Adrenal gland (tissue), 12 donors: ENCODE measurements around the gene CEACAM4. TPM values are rescaled to one million over a fixed set of nuclear protein-coding genes. Genes with fewer than 3 reads are reported as not detected.
A peak's percentile ranks its signal among the peaks of the same experiment; 100 is the strongest.

ENCODE experiments used
- DNase-seq, 7 donors: peaks; one replicate each; pipeline ENCODE4 v3.0.0-alpha.2; 2019 to 2020
- H3K27ac ChIP-seq, 5 donors: fragments of 200-600 bp; sonication (generic) in 4 of 5; 1 replicate in 3 of 5; 2 replicates in 2 of 5; pipeline versions ENCODE4 v1.5.1 to v1.8.0; 2016 to 2020; ENCODE audit warnings: mild to moderate bottlenecking in 1 of 5
- H3K27me3 ChIP-seq: fragments of 200-600 bp; 2 replicates; pipeline ENCODE4 v1.8.0; 2021
- H3K36me3 ChIP-seq, 2 donors: fragments of 200-600 bp; replicated peaks in 1 of 2; 1 replicate in 1 of 2; 2 replicates in 1 of 2; pipeline versions ENCODE4 v1.5.1 to v1.8.0; 2018 to 2022
- H3K4me1 ChIP-seq, 2 donors: fragments of 200-600 bp; replicated peaks in 1 of 2; 1 replicate in 1 of 2; 2 replicates in 1 of 2; pipeline versions ENCODE4 v1.5.1 to v1.8.0; 2018 to 2021
- H3K4me3 ChIP-seq, 4 donors: fragments of 200-600 bp; sonication (generic) in 3 of 4; one replicate each; pipeline ENCODE4 v1.5.1; 2016 to 2018
- H3K9me3 ChIP-seq, 3 donors: fragments of 200-600 bp; sonication (generic) in 1 of 3; replicated peaks in 1 of 3; 1 replicate in 2 of 3; 2 replicates in 1 of 3; pipeline versions ENCODE4 v1.5.1 to v1.8.0; 2016 to 2021
- POLR2A ChIP-seq, 2 donors: fragments of 450-650 bp; IDR thresholded peaks; one replicate each; pipeline ENCODE4 v1.6.1; 2017; ENCODE audit warnings: antibody characterized with exemption in 2 of 2, mild to moderate bottlenecking in 2 of 2, moderate library complexity in 1 of 2
- WGBS, 4 donors: extraction: QIAGEN DNeasy Blood & Tissue Kit in 2 of 4; methylation state at CpG; one replicate each; pipeline versions ENCODE4 v1.1.5 to v1.1.7; 2013 to 2017; 5-methylcytosine and 5-hydroxymethylcytosine counted together
- intact Hi-C, 2 donors: fragments of 100-400 bp; cut with DNase I; formaldehyde crosslinking; loops; one replicate each; pipeline versions ENCODE4 v1.14.1 to v1.15.0; 2022 to 2023
- polyA plus RNA-seq, 3 donors: library from polyadenylated mRNA; stranded (reverse); fragments of 200-250 nt in 2 of 3; fragments of 350-450 nt in 1 of 3; fragmentation: Illumina TruSeq in 1 of 3; extraction: RNeasy Lipid Tissue Mini Kit (QIAGEN cat#74804) in 1 of 3; gene quantifications; one replicate each; pipeline ENCODE4 v1.2.3, GENCODE V29; 2013 to 2014
- total RNA-seq, 9 donors: library from RNA; depleted of rRNA in 4 of 9; stranded (reverse); fragments of >200 nt in 4 of 9; fragments of 120-200 nt in 1 of 9; fragmentation: NEBNext Ultra II Directional in 1 of 9; extraction: Animal tissue kit (Norgen Biotek cat#: 25700) in 1 of 9; gene quantifications; one replicate each; pipeline versions ENCODE4 v1.1.0 to v1.2.4, GENCODE V29; 2013 to 2023
- TF ChIP-seq, protein P1 (sequence below), 6 experiments: fragments of 450-650 bp in 4 of 6; fragments of 200-600 bp in 2 of 6; sonication (generic) in 1 of 6; IDR thresholded peaks; 1 replicate in 5 of 6; 2 replicates in 1 of 6; pipeline versions ENCODE4 v1.5.1 to v1.8.0; 2016 to 2021; ENCODE audit warnings: antibody characterized with exemption in 6 of 6, mild to moderate bottlenecking in 2 of 6, moderate library complexity in 1 of 6
- donor health status: healthy with polysubstance abuse.
- donor health status: Bipolar disorder and iron deficiency.
- donor health status: DM: yes; HTN: yes; CAD: no.
- donor health status: DM: no; HTN: no; CAD: no.
- donor health status: DM: no; HTN: no; CAD: no.
- donor health status: DM: yes; HTN: yes; CAD: no.

The CEACAM4 gene
- total and polyA plus RNA-seq, 12 donors: 0.19 to 1.6 (median 0.84) TPM; not detected in 3

DNA sequence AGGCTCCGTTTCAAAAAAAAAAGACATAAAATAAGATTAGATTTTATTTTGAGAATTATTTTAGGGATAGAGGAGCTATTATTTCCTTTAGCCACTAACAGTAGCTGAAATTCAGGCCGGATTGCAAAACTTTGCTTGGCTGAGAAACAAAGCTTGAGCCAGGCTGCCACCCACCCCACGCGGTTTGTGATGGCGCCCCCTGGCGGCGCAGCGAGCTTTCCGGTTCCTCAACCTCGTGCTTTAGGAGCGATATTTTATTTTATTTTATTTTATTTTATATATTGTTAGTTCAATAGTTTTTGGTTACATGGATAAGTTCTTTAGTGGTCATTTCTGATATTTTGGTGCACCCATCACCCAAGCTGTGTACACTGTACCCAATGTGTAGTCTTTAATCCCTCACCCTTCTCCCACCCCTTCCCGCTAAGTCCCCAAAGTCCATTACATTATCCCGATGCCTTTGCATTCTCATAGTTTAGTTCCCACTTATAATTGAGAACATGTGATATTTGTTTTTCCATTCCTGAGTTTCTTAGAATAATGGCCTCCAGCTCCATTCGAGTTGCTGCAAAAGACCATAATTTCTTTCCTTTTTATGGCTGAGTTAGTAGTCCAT is 19.8 kb upstream of the CEACAM4 start:
- intact Hi-C loops: no loop called here
- 30 to 51% (median 40%) methylated on average over 14 of the region's 14 CpGs for WGBS, 4 donors
- Histone ChIP-seq H3K9me3 (no peaks in the 10 kb centered on the region), H3K4me1 (no peaks in the 10 kb centered on the region), H3K27ac (no peak overlapping the region), H3K4me3 (no peak overlapping the region), H3K27me3 (peaks cover 14% of the 10 kb centered on the region), H3K36me3 (no peaks in the 10 kb centered on the region)
- TF ChIP-seq, protein P1, sequence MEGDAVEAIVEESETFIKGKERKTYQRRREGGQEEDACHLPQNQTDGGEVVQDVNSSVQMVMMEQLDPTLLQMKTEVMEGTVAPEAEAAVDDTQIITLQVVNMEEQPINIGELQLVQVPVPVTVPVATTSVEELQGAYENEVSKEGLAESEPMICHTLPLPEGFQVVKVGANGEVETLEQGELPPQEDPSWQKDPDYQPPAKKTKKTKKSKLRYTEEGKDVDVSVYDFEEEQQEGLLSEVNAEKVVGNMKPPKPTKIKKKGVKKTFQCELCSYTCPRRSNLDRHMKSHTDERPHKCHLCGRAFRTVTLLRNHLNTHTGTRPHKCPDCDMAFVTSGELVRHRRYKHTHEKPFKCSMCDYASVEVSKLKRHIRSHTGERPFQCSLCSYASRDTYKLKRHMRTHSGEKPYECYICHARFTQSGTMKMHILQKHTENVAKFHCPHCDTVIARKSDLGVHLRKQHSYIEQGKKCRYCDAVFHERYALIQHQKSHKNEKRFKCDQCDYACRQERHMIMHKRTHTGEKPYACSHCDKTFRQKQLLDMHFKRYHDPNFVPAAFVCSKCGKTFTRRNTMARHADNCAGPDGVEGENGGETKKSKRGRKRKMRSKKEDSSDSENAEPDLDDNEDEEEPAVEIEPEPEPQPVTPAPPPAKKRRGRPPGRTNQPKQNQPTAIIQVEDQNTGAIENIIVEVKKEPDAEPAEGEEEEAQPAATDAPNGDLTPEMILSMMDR (IDR thresholded peaks at IDR 0.05): peak in 2 of 6 experiments; percentile 14 to 28
- TF ChIP-seq POLR2A (IDR thresholded peaks at IDR 0.05): no peak
- peak in 2 of 7 donors; percentile 15 to 35 for DNase-seq

DNA sequence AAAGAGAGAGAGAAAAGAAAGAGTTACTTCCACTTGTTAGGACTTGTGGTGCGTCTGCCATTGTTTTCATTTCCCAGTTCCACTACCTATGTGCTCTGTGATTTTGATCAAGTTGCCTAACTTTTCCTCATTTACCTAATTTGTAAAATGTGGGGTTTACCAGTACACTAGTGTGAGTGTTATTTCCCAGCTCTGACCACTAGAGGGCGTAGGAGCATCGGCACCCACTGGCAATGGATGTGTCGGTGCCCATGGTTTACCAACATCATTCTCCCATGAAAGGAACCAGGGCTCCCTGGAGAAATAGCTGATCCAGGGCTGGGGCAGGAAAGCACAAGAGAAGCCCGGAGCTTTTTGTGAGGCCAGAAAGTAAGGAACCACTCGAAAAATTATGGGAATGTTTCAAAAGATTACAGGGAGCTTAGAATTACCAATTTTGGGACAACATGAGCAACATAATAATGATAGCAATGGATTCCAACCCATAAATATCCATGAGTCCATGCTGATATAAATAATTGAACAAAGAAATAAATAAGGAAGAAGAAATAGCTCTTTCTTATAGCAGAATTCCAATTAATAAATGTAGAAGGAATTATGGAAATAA is 15.1 kb upstream of the CEACAM4 start:
- H3K9me3 ChIP-seq: no peaks in the 10 kb centered on the region
- H3K27ac ChIP-seq: no peak overlapping the region
- WGBS, 4 donors: 5 to 8% (median 6%) methylated on average over 6 of the region's 6 CpGs
- H3K27me3 ChIP-seq: peaks cover 14% of the 10 kb centered on the region
- H3K4me1 ChIP-seq: no peaks in the 10 kb centered on the region
- no peaks in the 10 kb centered on the region for H3K36me3 ChIP-seq
- DNase-seq: peak; percentile 55 to 77 (median 61)
- intact Hi-C loops: no loop called here
- TF ChIP-seq POLR2A (IDR thresholded peaks at IDR 0.05): no peak
- TF ChIP-seq, protein P1 (IDR thresholded peaks at IDR 0.05): peak; percentile 61 to 88 (median 75)
- no peak overlapping the region for H3K4me3 ChIP-seq

DNA sequence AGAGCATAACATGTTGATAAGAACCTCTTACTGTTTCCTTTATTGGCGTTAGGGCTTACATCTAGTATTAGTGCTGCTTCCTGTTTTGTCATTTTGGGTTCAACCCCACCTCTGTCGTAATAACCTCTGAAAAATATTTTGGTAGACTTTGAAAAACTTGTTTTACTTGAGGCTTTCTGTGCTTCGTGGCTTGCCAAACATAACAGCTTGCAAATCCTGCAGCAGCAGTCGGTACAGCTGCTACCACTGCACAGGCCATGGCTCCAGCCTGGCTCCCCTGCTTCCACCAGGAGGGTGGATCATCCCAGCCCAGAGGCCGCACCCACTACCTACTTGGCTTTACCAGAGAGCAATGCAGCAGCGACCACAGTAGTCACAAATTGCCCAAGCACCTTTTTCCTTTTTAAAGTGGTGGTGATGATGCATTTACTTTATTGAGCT is 11.8 kb upstream of the CEACAM4 start:
- Histone ChIP-seq H3K36me3 (no peaks in the 10 kb centered on the region), H3K9me3 (no peaks in the 10 kb centered on the region), H3K4me1 (no peaks in the 10 kb centered on the region), H3K4me3 (no peak overlapping the region), H3K27me3 (peaks cover 14% of the 10 kb centered on the region), H3K27ac (no peak overlapping the region)
- TF ChIP-seq, protein P1 (IDR thresholded peaks at IDR 0.05): no peak
- no peak for TF ChIP-seq POLR2A (IDR thresholded peaks at IDR 0.05)
- intact Hi-C loops: no loop called here
- no peak for DNase-seq
- WGBS, 4 donors: 17 to 39% (median 26%) methylated on average over 6 of the region's 6 CpGs

DNA sequence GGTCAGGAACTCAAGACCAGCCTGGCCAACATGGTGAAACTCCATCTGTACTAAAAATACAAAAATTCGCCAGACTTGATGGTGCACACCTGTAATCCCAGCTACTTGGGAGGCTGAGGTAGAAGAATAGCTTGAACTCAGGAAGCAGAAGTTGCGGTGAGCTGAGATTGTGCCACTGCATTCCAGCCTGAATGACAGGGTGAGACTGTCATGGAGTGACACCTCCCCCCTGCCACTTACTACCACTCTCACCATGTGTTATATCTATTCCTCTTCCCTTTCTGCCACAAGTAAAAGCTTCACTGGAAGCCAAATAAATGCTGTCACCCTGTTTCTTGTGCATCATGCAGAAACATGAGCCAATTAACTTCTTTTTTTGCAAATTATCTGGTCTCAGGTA is 10.6 kb upstream of the CEACAM4 start:
- no peaks in the 10 kb centered on the region for H3K9me3 ChIP-seq
- intact Hi-C loops: no loop called here
- H3K4me3 ChIP-seq: no peak overlapping the region
- H3K27me3 ChIP-seq: peaks cover 14% of the 10 kb centered on the region
- 42 to 48% (median 48%) methylated on average over 2 of the region's 2 CpGs for WGBS, 4 donors
- no peaks in the 10 kb centered on the region for H3K4me1 ChIP-seq
- TF ChIP-seq POLR2A (IDR thresholded peaks at IDR 0.05): no peak
- TF ChIP-seq, protein P1 (IDR thresholded peaks at IDR 0.05): no peak
- no peak overlapping the region for H3K27ac ChIP-seq
- DNase-seq: no peak
- H3K36me3 ChIP-seq: no peaks in the 10 kb centered on the region
